Adipose tissue (tissue), 3 donors: ENCODE results near the gene PRKCA. TPM values are rescaled to one million over a fixed set of nuclear protein-coding genes. Genes with fewer than 3 reads are reported as not detected.
"Not testable (repeated sequence)": the region's sequence is repeated elsewhere in the genome, so short reads cannot be mapped to it uniquely, and the experiment has no call there.

ENCODE experiments used
- H3K27ac ChIP-seq: one replicate; pipeline ENCODE4 v1.5.1; 2013; ENCODE audit warnings: low read depth, low read length
- WGBS, 3 donors: extraction: QIAGEN DNeasy Blood & Tissue Kit; methylation state at CpG; one replicate each; pipeline ENCODE4 v1.1.7; 2013; 5-methylcytosine and 5-hydroxymethylcytosine counted together
- polyA plus RNA-seq, 3 donors: library from polyadenylated mRNA; stranded (reverse); fragments of 200-250 nt; gene quantifications; one replicate each; pipeline ENCODE4 v1.2.3, GENCODE V29; 2013
- donor health status: healthy with polysubstance abuse.
- donor health status: Bipolar disorder and iron deficiency.
- donor health status: healthy.

PRKCA gene
- polyA plus RNA-seq, 3 donors = 2.1 to 6.3 (median 2.3) TPM

DNA sequence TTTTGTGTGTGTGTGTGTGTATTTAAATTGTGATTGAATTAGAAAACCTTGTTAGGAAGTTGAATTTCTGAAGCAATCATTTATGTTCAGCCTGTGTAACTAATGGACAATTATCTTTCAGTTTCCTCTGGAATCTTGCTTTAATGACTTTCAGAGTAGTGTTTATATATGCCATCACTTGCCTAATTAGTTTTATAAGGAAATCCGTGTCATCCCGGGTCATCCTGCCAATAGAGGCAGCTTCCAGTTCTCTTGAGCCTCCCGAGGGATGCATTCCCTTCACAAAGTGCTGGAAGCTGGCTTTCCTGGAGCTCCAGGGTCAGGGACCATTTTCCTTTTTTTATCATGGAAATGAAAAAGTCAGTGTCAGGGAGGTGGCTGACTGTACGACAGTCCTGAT lies 42.9 kb downstream of the PRKCA start:
- WGBS, 3 donors = 50 to 58% (median 54%) methylated on average over 4 of the region's 4 CpGs

DNA sequence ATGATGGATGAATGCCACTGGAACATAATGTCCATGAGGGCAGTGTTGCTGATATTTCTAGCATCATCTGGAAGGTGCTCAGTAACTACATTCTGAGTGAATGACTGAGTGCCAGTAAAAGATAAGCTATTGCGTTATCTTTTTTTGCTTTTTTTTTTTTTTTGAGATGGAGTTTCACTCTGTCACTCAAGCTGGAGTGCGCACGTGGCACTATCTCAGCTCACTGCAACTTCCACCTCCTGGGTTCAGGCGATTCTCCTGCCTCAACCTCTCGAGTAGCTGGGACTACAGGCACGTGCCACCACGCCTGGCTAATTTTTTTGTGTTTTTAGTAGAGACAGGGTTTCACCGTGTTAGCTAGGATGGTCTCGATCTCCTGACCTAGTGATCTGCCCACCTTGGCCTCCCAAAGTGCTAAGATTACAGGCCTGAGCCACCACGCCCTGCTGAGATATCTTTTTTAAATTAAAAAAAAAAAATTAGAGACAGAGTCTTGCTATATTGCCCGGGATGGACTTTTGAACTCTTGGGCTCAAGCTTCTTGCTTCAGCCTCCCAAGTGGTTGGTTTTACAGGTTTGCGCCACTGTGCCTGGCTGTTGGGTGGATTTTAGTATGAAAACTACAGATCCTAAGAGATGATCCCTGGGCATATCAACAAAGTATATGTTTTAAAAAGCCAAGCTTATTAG lies 43.7 kb downstream of the PRKCA start:
- whole genome bisulfite sequencing, 3 donors = 84 to 92% (median 91%) methylated on average over 12 of the region's 12 CpGs
- H3K27ac ChIP-seq = not testable (repeated sequence)

More for the DNA sequence above, 42.9 kb downstream of the PRKCA start:
- H3K27ac ChIP-seq = no peak overlapping the region

DNA sequence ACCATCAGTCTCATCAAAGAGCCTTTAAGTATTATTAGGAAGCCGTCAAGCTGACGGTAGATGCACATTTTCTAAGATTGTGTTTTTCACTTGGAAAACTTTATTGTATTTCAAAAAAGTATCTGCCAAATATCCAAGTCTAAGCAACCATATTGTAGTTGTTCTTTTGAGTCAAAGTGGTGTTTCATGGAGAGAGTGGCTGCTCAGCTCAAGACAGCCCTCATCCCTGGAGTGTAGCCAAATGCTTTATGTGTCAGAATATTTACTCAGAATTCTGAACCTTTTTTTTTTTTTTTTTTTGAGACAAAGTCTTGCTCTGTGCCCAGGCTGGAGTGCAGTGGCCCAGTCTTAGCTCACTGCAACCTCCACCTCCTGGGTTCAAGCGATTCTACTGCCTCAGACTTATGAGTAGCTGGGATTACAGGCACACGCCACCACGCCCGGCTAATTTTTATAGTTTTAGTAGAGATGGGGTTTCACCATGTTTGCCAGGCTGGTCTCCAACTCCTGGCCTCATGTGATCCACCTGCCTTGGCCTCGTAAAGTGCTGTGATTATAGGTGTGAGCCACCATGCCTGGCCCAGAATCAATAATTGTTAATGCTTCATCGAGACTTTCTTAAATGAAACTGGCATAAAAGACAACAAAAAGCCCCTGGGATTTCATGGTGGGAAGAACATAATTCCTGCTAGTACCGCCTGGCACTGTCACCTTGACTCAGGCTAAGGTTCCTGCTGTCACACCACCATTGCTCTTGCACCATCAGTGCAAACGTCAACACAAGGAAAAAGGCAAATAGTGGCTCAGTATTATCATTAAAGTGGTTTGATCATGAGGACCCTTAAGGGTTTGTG lies 45.5 kb downstream of the PRKCA start:
- no peak overlapping the region for H3K27ac ChIP-seq
- WGBS, 3 donors = 82 to 92% (median 92%) methylated on average over 10 of the region's 10 CpGs

DNA sequence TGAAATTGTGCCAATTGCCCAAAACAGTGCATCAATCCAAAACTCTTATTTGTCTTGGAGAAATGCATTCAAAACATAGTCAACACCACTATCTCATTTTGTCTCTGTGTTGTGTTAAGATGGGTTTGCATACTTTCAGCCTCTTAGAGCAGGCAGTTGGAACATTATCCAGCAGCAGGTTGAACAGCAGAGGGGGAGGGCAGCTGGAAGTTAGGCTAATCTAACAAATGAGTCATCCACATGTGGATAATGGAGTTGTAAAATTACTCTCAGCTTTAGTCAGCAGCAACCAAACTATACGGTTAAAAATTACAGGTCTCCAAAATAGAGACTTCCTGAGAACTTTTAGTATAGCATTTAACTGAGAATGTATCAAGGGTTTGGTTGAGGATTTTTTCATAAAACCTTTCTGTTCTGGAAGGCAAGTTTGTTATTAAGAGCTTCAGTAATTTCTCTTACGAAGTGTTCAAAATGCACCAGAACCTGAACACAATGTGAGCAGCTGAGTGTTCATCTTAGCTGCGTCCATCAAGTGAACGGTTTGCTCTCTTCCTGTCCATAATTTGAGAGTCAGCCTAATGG lies 46.3 kb downstream of the PRKCA start:
- WGBS, 3 donors = 67 to 75% (median 73%) methylated on average over 4 of the region's 4 CpGs
- H3K27ac ChIP-seq = no peak overlapping the region

DNA sequence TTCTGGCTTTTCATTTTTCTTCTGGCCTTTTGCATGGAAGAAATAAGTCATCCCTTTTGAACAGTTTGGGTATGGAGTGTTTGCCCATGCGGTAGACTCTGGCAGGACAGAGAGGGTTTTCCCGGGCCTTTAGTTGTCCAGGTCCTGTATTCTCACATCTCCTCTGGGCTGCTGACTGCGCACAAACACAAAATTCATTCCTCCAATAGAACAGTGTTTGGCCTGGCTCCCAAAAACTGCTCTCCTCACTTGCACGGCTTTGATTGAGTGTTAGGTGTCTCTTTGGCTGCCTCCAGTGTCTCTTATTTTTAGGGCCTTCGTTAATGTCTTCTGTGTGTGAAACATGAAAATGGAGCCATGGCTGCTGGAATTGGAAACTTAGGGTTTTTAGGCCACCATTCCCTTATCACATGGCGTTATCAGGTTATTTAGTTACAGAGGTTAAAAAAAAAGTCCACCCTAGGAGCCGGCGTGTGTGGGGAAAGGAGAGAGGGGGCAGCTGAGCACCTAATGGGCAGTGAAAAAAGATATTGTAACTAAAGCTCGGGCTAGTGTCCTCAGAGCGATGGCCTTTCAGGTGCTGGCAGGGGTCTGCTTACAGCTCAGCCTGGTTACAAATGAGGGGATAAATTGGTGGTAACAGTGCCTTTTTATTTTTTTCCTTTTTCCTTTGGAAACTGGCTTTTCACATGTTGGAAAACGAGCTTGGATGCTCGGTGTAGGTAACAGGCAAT lies 47.3 kb downstream of the PRKCA start:
- 72 to 90% (median 83%) methylated on average over 12 of the region's 12 CpGs for WGBS, 3 donors
- H3K27ac ChIP-seq = no peak overlapping the region

DNA sequence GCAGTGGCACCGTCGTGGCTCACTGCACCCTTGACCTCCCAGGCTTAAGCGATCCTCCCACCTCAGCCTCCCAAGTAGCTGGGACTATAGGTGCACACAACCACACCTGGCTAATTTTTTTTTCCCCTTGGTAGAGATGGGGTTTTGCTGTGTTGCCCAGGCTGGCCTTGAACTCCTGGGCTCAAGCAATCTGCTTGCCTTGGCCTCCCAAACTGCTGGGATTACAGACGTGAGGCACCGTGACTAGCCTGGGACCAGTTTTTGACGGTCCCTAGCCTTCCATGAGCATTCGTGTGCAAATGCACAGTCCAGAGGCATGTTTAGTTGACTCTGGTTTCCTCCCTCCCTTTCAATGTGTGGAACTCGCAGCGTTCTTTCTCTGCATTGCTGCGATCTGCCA lies 48.2 kb downstream of the PRKCA start:
- WGBS, 3 donors = 88 to 91% (median 91%) methylated on average over 10 of the region's 10 CpGs
- not testable (repeated sequence) for H3K27ac ChIP-seq

DNA sequence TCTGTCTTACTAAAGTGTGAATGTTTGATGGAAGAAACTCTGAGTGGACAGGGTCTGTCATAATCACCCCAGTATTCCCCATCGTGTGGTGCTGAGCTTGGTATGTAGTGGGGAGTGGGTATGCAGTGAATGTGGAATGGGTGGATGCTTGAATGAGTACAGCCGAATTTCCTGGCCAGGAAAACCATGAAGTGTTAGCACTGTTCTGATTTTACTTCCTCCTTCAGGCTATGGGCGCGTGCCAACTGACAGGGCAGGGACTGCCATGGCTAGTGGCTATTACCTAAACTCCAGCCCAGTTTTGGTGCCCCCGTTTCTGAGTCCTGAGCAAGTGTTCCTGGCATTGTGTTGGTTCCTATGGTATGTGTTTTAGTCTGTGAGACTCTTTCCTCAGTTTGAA lies 48.6 kb downstream of the PRKCA start:
- no peak overlapping the region for H3K27ac ChIP-seq
- 63 to 72% (median 71%) methylated on average over 5 of the region's 5 CpGs for WGBS, 3 donors

DNA sequence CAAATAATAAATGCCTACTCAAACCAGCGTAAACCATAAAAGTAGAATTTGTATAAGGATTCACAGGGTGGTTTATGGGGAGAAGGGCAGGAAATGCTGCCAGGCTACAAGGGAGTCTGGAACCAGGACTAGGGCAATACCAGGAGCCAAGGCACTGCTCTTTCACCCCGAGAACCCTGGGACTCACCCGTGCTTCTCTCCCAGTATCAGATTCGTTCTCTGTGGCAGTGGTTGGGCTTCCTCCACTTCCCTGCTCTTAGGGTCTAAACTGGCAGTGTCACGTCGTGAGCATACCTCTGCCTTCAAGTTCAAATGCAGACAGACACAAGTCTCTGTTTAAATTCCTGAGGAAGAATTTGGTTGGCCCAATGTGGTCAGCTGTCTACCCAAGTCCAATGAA lies 49.3 kb downstream of the PRKCA start:
- no peak overlapping the region for H3K27ac ChIP-seq
- 83 to 96% (median 87%) methylated on average over 6 of the region's 6 CpGs for WGBS, 3 donors

DNA sequence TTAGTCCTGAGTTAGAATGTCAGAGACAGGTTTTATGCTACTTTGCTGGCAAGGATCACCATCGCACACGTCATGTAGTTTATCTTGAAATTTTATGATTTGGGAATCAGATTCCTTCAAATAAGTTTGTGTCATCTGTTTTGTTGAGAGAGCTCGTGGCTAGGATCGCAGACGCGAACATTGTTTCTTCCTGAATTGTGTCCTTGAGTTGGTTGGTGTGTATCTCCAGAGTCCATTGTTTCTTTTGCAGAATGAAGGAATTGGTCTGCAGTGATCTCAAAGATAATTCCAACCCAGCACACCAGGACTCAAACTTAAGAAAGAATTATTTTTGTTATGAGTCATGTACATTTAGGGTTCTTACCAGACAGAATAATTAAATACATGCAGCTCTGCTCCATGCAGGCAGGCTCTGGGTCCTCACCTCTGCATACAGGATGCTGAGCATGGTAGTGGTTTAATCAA lies 51.6 kb downstream of the PRKCA start:
- WGBS, 3 donors = 72 to 87% (median 84%) methylated on average over 6 of the region's 6 CpGs
- no peak overlapping the region for H3K27ac ChIP-seq

DNA sequence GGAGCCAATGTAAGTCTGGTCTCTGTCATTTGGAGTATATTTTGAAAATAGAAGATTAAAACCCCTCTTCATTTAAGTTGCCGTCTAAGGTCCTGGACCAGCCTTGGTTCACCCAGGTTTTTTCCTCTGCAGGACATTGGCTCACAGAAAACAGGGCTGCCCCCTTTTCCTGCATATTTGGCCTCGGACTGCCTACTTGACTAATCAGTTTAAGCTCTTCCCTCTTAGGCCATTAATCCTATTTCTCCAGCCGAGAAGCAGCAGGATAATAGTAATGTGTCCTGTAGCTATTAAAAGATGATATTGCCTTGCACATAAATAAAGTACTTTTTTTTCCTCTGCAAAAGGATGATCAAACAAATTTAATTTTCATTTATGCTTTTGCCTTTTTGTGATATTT lies 52.1 kb downstream of the PRKCA start:
- 81 to 88% (median 86%) methylated on average over 3 of the region's 3 CpGs for WGBS, 3 donors

DNA sequence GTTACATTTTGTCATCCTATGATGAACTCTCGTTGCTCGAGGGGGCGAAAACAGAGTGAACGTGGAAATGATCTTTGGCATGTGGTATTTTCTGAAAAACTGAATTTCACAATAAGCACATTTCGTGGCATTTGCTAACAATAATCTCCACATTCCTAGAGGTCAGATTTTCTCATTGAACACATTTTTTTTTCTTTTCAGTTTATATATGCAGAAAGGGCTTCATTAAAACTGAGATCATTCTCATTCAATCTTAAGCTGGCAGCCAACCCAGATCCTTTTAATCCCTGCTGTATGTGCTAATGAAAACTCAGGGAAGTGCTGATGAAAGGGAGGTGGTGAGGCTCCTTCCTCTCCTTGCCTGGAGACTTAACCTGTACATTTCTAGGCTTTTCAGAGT lies 52.6 kb downstream of the PRKCA start:
- H3K27ac ChIP-seq = no peak overlapping the region
- WGBS, 3 donors = 66 to 84% (median 68%) methylated on average over 5 of the region's 5 CpGs

More for the DNA sequence above, 52.1 kb downstream of the PRKCA start:
- no peak overlapping the region for H3K27ac ChIP-seq

DNA sequence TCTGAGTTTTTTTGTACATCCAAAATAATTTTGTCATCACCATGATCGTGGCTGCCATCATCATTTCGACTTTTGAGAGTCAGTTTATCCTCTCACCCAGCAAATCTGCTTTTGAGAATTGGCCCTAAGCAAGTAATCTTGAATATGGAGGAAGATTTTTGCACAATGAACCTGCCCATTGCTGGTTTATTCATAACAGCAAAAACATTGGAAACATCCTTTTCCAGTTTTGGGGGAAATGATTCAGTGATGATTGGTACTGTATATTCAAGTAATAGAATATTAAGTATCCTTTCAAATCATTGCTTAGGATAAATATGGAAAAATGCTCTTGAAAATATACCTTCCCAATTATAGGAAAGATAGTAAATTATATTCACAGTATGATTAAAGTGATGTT lies 53.1 kb downstream of the PRKCA start:
- H3K27ac ChIP-seq = no peak overlapping the region
- 76 to 87% (median 83%) methylated on average over 2 of the region's 2 CpGs for WGBS, 3 donors

DNA sequence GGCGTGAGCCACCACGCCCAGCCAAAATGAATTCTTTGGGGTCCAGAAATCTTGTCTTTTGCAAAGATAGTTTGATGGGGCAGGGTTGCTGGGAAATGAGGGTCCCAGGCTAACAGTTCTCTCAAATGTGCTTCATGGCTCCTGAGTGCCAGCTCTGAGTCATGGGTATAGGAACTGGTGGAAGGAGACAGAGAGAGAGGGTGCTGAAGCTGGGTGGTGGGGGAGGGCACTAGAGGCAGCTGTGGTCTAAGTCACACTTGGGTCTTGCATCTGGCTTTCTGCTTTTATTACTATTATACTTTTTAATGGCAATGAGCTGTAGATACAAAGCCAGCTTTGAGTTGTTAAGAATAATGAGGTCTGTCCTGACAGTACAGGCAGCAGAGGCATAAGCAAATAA lies 54.6 kb downstream of the PRKCA start:
- 97 to 100% (median 97%) methylated on average over 2 of the region's 2 CpGs for WGBS, 3 donors
- no peak overlapping the region for H3K27ac ChIP-seq

DNA sequence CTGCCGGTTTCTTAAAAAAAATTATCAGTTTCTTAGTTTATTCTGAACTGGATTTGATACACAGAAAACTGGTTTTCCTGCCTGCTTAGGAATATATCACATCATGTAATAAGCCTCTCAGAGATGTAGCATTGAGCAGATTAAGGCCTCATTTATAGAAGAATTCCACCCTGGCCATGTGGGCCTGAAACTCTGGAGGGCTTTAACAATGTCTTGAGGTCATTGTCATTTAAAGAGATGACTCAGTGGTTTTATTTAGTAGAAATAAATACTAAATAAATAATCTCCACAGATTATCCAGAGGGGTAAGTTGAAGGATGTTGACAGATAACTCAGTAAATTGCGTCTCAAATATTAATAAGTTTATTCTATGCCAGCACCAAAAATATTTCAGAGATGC lies 56.9 kb downstream of the PRKCA start:
- 60 to 91% (median 90%) methylated on average over 2 of the region's 2 CpGs for WGBS, 3 donors
- H3K27ac ChIP-seq = no peak overlapping the region

DNA sequence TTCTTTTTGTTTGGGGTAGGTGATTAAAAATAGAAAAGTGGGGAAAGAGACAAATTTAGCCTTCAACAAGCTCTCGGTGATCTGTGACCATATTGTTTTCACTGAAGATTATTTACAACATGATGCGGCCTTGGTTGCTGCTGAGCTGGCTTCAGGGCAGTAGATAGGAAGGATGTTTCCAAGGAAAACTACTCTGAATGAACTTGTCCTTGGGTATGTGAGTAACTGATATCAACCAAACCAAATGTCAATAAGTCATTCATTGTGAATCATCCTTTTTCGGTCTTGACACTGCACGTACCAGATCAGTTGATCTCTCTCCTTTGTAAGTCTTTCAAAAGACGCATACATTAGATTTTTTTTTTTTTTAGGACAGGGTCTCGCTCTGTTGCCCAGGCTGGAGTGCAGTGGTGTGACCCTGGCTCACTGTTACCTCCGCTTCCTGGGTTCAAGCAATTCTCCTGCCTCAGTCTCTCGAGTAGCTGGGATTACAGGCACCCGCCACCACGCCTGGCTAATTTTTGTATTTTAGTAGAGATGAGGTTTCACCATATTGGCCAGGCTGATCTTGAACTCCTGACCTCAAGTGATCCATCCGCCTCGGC lies 58.6 kb downstream of the PRKCA start:
- WGBS, 3 donors = 96 to 97% (median 96%) methylated on average over 12 of the region's 12 CpGs
- H3K27ac ChIP-seq = not testable (repeated sequence)

DNA sequence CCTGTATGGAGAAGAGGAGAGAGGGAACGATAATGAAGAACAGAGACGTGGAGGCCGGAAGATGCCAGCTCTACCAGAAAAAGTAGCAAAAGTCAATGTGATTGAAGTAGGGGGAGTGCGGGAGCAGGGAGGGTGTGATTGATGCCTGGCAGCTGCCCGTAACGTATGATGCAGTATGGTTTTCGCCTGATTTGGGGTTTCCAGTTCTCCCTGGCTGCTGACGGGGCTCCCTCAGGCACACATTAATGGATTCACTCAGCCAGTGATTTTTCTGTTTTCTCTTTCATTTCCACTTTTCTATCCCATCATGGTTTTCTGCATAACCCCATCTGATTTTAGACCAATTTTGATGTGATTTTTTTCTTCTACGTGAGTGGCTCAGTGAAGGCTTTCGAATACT lies 62.1 kb downstream of the PRKCA start:
- 94 to 95% (median 94%) methylated on average over 10 of the region's 10 CpGs for WGBS, 3 donors
- H3K27ac ChIP-seq = no peak overlapping the region

DNA sequence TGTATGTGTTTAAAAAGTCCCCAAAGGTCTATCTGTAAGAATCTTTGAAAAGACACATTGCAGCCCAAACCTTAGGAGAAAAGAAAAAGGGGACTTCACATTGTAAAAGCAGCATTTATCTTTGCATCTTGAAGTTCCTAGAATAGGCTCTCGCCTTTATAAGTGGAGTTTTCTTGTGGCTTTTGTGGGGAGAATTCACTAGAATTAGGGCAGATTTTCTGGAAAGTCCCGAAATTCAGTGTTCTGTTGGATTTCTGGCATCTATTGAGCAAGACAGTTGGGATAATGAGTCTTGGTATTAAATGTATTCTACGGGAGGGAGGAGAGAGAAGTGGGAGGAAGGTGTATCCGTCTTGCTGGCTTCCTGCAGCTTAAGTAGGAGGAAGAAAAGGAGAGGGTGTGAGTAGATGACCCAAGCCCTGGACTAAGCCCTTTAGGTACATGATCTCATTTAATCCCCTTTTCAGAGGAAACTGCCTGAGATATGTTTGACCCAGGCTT lies 62.6 kb downstream of the PRKCA start:
- H3K27ac ChIP-seq = no peak overlapping the region
- 16 to 64% (median 25%) methylated on average over 4 of the region's 4 CpGs for WGBS, 3 donors

DNA sequence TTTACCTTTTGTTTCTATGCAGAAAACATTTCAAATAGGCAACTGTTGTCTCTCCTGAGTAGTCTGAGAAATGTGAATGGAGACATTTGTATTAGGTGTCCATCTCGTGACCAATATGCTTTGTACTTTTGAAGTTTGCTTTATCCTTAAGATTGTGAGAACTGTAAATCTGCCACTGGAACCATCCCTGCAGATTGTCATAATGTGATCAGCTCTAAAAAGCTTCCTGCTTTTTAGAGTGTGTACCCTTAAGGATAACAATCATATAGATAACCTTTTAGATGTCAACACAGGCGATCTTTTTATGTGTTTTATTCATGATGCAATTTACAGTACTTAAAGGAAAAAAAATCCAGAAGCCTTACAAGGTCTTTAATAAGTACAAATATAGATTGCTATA lies 63.5 kb downstream of the PRKCA start:
- 55 to 82% (median 78%) methylated on average over 2 of the region's 2 CpGs for WGBS, 3 donors
- no peak overlapping the region for H3K27ac ChIP-seq
